OCI-LY3 (cell line): ENCODE data around the gene TFR2.

Experiments
- EZH2phosphoT487 ChIP-seq: fragments of 200-600 bp; shearing (Covaris generic); IDR thresholded peaks from 2 replicates; pipeline ENCODE4 v1.6.1; 2018; ENCODE audit warnings: antibody characterized with exemption, mixed run types, low read depth
- TF ChIP-seq, protein P1 (sequence below): fragments of 200-600, 300-600 bp; sonication (generic); IDR thresholded peaks from 2 replicates; pipeline ENCODE4 v1.5.1; 2014; ENCODE audit warnings: antibody characterized with exemption, low read length, low read depth

DNA sequence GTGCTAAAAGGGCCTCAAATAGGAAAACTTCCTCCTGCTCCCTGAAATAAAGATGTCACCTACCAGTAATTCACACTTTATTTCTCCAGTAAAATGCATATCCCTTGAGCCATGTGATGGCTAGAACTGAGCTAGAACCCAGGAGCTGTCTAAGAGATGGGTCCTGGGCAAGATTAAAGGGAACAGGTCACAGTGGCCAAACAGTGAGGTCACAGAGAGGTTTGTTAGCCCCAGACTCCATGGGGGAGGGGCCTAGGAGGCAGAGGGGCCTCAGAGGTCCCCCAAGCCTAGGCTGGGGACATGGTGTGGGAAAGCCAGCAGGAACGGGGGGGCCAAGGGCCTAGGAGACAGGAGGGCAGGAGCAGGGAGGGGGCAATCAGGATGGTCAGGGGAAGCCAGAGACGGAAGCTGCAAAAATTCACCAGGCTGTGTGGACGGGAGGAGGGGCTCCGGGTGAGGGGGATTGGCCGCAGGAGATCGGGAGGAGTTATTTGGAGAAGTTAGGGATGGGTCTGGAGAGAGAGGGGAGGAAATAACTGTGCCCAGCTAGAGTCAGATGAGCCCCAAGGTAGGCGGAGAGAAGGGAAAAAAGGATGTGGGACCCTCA, 51.9 kb downstream of the TFR2 start:
- TF ChIP-seq, protein P1, sequence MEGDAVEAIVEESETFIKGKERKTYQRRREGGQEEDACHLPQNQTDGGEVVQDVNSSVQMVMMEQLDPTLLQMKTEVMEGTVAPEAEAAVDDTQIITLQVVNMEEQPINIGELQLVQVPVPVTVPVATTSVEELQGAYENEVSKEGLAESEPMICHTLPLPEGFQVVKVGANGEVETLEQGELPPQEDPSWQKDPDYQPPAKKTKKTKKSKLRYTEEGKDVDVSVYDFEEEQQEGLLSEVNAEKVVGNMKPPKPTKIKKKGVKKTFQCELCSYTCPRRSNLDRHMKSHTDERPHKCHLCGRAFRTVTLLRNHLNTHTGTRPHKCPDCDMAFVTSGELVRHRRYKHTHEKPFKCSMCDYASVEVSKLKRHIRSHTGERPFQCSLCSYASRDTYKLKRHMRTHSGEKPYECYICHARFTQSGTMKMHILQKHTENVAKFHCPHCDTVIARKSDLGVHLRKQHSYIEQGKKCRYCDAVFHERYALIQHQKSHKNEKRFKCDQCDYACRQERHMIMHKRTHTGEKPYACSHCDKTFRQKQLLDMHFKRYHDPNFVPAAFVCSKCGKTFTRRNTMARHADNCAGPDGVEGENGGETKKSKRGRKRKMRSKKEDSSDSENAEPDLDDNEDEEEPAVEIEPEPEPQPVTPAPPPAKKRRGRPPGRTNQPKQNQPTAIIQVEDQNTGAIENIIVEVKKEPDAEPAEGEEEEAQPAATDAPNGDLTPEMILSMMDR, result no peak
- no peak for TF ChIP-seq EZH2phosphoT487
